GM19023 (cell line): ENCODE measurements around the gene OBSCN.

Experiments
- ATAC-seq: cut with Tn5 transposase; IDR thresholded peaks from one replicate; pipeline ENCODE4 v1.9.1; 2021; ENCODE audit warnings: mild to moderate bottlenecking, moderate library complexity; ENCODE audit not compliant: unreplicated experiment

The OBSCN gene

GRCh38 chr1:228207851-228208821, at the start of gene OBSCN:
Gene OBSCN, plus strand, starts transcription at chr1:228208044. Its CDS starts 3,740 bp downstream, at chr1:228211784.
- ATAC-seq = no peak

DNA sequence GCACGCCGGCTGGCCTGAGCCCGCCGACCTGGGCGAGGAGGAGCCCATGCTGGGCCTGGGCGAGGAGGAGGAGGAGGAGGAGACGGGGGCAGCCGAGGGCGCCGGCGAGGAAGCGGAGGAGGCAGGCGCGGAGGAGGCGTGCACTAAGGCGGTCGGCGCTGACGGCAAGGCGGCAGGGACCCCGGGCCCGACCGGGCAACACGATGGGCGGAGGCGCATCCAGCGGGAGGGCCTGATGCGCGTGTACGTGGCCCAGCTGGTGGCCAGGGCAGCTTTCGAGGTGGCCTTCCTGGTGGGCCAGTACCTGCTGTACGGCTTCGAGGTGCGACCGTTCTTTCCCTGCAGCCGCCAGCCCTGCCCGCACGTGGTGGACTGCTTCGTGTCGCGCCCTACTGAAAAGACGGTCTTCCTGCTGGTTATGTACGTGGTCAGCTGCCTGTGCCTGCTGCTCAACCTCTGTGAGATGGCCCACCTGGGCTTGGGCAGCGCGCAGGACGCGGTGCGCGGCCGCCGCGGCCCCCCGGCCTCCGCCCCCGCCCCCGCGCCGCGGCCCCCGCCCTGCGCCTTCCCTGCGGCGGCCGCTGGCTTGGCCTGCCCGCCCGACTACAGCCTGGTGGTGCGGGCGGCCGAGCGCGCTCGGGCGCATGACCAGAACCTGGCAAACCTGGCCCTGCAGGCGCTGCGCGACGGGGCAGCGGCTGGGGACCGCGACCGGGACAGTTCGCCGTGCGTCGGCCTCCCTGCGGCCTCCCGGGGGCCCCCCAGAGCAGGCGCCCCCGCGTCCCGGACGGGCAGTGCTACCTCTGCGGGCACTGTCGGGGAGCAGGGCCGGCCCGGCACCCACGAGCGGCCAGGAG, 49.5 kb upstream of the OBSCN start:
- no peak for ATAC-seq

DNA sequence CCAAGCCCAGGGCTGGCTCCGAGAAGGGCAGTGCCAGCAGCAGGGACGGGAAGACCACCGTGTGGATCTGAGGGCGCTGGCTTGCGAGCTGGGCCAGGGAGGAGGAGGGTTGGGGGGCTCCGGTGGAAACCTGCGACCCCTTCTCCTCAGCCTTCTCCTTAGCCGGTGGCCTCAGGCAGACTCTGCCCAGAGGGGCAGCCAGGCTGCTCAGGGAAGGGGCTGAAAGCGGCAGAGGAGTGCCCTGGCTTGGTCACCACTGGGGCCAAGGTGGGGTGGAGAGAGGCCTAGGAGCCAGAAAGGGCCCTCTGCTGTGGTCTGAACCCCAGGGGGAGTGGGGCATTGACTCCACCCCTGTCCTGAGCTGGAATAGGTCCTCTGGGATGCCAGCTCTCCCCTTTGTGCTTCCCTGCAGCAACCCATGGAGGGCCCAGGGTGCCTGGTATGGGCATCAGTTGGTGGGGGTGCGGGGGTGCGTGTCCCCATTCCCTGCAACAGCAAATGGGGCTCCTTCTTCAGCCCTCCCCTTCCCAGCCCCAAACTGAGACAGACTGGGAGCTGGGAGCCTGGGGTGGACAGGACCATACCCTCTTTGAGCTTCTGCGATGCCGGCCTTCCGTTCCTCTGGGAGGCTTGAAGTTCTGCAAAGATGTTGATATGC, 48.7 kb upstream of the OBSCN start:
- no peak for ATAC-seq

GRCh38 chr1:228160201-228160761, 47.6 kb upstream of the OBSCN start:
- ATAC-seq = no peak

GRCh38 chr1:228161362-228161761, 46.5 kb upstream of the OBSCN start:
- no peak for ATAC-seq

DNA sequence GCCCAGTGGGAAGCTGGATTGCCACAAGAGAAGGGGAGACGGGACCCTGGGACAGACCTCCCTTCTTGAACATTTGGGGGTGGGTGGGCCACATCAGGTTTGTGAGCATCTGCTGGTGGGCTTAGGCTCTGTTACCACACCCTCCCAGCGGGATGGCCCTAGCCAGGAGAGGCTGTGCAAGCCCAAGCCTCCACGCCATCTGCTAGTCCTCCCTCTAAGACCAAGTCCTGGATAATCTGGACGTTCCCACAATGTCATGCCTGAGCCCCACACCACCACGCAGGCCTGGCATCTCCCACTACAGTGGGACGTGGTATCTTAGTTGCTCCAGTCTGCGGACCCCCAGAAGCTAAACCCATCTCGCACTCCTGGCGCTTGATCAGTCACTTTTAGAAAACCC, 46.0 kb upstream of the OBSCN start:
- ATAC-seq = no peak

GRCh38 chr1:228162286-228163006, 45.4 kb upstream of the OBSCN start:
- ATAC-seq = no peak

GRCh38 chr1:228163007-228163753, 44.7 kb upstream of the OBSCN start:
- ATAC-seq = no peak

DNA sequence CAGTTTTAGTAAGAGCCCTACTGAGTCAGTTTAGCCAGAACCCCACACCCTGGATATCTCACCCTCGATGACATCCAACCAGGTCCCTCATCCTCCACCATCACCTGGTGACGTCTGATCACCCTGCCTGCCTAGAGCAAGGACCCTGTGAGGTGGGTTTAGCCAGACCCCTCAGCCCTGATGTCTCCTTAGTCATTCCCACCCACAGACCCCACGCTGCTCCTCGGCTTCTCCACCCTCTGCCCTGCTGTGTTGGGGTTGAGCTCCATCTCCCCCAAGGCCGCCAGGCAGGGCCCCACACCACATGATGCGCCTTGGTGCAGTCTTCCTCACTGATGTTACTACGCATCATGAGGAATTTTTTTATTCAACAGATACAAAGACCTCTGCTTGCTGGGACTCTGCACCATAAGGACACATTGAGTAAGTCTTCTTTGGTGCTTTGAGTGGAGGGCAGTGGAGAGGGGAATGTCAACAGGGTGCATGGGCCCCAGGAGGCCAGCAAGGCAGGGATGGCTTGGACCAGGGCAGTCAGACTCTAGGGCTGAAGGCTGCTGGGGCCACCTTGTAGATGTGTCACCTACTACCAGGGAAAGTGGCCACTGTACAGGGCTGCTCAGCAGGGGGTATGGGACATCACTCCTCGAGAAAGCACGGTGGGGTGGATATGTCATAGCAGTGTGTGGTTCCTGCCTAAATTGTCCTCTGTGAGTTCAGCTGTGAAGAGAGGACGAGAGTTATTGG, 43.9 kb upstream of the OBSCN start:
- ATAC-seq = no peak

DNA sequence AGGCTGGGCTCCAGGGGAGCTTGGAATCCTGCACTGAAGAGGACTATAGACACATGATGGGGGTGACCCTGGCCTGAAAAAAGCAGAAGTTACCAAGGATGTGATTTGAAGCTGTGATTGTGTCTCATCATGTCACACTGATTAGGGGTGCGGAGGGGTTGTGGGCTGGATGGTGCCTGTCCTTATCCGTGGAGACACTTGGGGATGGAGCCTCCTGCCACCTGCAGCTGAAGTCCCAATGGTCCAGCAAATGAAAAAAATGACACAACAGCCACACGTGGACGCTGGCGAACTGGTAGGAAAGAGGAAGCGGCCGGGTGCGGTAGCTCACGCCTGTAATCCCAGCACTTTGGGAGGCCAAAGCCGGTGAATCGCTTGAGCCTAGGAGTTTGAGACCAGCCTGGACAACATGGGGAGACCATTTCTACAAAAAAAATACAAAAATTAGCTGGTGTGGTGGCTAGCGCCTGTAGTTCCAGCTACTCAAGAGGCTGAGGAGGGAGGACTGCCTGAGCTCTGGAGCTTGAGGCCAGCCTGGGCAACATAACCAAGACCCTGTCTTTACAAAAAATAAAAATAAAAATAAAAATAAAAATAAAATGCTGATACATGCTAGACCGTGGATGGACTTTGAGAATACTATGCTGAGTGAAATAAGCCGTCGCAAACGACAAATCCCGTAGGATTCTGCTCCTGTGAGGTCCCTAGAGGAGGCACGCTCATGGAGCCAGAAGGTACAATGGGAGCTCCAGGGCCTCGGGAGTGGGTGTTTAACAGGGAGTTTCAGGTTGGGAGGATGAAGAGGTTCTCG, 43.1 kb upstream of the OBSCN start:
- peak; percentile 0 for ATAC-seq

DNA sequence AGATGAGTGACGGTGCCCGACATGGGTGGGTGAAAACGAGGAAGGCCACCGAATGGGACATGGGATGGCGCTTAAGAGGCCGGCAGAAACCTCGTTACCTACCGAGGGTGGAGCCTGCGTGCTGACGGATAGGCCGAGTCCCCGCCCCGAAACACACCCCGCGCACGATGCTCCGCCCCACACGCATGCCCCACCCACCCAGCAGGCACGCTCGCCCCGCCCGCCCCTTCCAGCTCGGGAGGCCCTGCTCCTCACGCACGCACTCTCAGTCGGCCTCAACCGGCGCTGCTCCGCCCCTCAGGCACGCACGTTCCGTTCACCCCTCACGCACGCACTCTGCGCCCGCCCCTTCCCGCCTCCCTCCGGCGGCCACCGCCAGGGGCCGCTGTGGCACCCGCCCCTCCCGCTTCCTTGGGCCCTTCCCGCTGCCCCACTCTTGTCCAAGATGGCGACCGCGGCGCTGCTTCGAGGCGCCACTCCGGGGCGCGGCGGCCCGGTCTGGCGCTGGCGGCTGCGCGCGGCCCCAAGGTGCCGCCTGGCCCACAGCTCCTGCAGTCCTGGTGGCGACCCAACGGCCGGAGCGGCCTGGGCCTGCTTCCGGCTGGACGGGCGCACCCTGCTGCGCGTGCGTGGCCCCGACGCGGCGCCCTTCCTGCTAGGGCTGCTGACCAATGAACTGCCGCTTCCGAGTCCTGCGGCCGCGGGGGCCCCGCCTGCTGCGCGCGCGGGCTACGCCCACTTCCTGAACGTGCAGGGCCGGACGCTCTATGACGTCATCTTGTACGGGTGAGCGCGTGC, 42.3 kb upstream of the OBSCN start, which contains the start of gene IBA57:
Gene IBA57, plus strand, starts transcription at position 433 of the 798 bp plus-strand sequence. Its CDS starts 13 bp downstream, at position 446.
- ATAC-seq = peak; percentile 80

GRCh38 chr1:228166170-228166936, 41.5 kb upstream of the OBSCN start:
- peak; percentile 15 for ATAC-seq

DNA sequence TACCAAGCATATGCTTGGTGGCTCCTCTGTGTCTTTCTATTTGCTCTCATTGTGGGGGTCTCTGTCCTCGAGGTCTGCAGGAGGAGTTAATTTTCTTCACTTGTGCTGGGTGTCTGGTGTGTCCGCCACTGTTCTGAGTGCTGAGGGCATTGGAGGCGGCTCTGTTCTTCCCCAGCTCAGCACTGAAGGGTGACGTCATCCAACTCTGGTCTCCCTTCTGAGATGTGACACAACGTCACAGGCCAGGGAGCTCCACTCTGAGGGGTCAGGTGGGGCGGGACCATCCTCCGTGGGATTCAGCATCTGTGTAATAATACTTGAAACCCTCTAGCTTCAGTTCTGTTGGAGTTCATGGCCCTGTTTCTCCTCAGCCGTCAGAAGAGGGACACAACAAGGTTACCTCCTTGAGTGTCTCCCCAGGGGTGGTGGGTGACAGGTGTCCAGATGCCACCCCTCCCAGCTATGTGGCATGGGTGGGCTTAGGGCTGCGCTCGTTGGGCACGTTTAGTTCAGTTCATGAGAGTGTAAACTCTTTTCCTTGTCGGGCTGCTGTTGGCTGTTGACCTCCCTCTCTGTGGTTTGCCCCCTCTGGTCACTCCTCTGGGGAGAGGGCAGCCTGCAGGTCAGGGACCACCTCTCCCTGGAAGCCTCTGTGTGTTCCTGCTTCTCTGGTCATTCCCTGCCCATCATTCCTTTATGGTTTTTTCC, 39.1 kb upstream of the OBSCN start:
- ATAC-seq = no peak

GRCh38 chr1:228169345-228169744, 38.5 kb upstream of the OBSCN start:
- no peak for ATAC-seq

GRCh38 chr1:228170666-228171065, 37.2 kb upstream of the OBSCN start:
- no peak for ATAC-seq
